Ishikawa (cell line): ENCODE measurements around the gene BNIP5.

Experiments used
- CEBPB ChIP-seq: IDR thresholded peaks from 2 replicates; pipeline ENCODE4 v1.6.1; 2012
- TAF1 ChIP-seq: IDR thresholded peaks from 2 replicates; pipeline ENCODE4 v1.6.1; 2012; ENCODE audit warnings: low read depth, mild to moderate bottlenecking
- TF ChIP-seq, protein P1 (sequence below): IDR thresholded peaks from 2 replicates; pipeline ENCODE4 v1.6.1; 2012

DNA sequence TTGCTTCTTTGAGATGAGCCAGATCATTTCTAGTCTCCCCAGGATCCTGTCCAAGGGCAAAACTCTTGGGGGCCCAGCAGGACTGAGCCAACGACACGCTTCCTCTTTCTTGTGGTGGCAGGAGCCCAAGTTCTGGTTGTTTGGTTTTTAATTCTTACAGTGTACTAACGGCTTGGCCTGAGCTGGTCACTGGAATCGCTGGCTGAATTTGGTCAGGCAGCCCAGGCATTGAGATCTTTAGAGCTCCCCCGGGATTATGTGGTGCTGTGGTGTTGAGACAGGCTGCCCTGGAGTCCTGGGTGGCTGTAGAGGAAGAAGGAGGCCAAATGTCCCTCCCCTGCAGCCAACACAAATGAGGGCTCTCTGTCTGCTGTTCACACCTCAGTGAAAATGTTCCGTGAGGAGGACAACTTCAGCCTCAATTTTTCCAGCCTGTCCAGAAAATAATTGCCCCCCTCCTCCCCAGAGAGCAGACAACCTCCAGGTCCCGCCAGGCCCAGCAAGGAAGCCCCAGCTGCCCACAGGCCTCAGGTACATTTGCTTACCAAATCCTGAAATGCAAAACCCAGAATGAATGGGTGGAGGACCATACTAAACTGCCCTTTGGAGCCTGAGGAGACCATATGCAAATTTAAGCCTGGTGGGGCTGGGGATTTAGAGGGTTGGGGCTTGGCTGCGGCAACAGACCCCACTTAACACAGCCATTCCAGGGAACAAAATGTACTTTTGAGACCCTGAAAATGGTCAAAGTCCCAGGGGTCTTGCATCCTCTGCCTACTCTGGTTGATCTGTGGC lies 23.6 kb downstream of the BNIP5 start:
- TF ChIP-seq, protein P1, sequence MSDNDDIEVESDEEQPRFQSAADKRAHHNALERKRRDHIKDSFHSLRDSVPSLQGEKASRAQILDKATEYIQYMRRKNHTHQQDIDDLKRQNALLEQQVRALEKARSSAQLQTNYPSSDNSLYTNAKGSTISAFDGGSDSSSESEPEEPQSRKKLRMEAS = no peak
- no peak for TF ChIP-seq TAF1
- no peak for TF ChIP-seq CEBPB
